Skeletal muscle cell (primary cell): ENCODE data around the gene FGF9.

Experiments
- DNase-seq: peaks from one replicate; pipeline ENCODE4 v3.0.0-alpha.2; 2010; ENCODE audit warnings: low read depth
- H3K4me3 ChIP-seq: 2 replicates; pipeline ENCODE4 v1.5.1; 2011; ENCODE audit warnings: low read depth, mild to moderate bottlenecking, control low read depth, low read length, moderate library complexity

The FGF9 gene

DNA sequence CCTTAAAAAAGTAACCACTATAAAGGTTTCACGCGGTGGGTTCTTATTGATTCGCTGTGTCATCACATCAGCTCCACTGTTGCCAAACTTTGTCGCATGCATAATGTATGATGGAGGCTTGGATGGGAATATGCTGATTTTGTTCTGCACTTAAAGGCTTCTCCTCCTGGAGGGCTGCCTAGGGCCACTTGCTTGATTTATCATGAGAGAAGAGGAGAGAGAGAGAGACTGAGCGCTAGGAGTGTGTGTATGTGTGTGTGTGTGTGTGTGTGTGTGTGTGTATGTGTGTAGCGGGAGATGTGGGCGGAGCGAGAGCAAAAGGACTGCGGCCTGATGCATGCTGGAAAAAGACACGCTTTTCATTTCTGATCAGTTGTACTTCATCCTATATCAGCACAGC, 30.6 kb downstream of the FGF9 start:
- DNase-seq, result no peak
- H3K4me3 ChIP-seq, result no peak overlapping the region

DNA sequence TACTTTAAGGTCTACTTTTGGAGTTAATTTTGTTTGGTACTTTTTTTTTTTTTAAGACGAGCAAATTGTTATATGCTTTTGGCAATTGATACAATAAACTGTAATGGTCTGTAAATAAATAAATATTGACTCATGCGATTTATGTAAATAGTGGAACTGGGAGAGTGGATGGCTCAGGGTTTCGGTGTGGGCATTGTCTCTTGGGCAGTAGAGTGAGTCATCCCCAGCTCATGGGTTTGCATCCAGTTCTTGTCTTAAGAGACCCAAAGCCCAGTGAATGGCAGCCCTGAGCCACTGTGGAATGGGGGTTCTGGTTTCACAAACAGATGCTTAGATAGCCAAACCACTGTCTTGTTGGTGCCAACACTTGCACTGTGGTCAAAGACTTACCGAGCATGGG, 33.0 kb downstream of the FGF9 start:
- no peak for DNase-seq
- no peak overlapping the region for H3K4me3 ChIP-seq

DNA sequence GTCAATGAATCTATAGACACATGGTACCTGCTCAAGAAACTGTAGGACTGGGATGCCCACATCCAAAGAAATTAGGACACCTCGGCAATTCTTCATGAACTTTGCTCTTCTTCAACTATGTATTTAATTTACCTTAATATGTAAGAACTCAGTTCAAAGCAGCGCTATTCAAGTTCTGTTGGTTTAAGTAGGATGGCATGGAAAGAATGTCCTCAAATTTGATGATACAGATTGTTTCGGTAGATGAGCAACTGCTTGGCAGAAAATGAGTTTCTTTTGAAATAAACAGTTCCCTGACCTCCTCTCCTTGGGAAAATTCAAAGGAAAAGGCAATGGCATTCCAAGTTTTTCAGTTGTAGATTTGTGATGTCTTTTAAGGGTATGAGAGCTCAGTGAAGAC, 36.7 kb downstream of the FGF9 start:
- H3K4me3 ChIP-seq, result no peak overlapping the region
- no peak for DNase-seq

DNA sequence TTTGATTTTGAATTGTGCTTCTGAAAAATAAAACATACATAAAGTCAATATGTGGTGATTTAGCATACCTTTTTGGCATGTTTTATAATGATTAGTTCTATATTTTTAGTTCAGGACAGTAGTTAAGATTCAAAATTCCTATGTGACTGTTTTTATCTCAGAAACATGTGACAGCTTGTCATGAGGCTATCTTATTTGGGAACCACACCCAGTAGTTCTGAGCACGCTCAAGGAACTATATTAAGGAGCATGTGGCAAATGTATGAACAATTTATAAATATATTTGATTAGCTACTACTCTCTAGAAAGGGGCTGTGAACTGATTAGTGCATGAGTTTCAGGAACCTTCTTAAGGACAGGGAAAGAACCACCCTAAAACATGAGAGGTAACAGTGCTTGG, 38.8 kb downstream of the FGF9 start:
- no peak overlapping the region for H3K4me3 ChIP-seq
- DNase-seq, result no peak

DNA sequence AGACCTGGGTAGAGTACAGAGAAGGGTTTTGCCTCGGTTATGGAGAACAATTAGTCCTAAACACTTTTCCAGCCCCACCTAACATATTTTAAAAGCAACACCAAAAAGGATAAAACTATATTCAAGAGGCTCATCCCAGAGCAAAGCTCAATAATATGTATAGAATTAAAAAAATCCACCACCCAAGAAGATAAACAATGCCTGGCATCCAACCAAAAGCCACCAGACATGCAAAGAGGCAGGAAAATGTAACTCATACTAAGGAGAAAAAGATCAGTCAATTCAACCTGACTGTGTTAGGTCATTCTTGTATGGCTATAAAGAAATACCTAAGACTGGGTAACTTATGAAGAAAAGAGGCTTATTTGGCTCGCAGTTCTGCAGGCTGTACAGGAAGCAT, 39.3 kb downstream of the FGF9 start:
- no peak for DNase-seq
- no peak overlapping the region for H3K4me3 ChIP-seq

DNA sequence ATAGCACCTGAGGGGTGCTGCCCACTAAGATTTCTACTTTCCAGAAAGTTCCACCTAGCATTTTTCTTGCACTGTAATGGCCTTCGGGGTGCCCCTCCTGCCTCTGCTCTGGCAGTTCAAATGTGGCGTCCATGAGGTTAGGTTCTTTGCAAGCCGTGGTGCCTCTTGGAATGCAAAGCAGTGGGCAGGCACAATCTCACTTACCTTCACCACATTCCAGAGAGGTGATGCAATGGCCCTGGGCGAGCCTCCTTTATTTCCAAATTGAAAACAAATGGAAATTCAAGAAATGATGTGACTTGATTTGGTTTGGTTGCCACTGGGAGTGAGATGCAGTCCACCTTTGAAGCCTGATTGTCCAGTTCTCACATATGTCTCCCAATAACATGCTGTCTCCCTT, 46.9 kb downstream of the FGF9 start:
- no peak for DNase-seq
- no peak overlapping the region for H3K4me3 ChIP-seq

DNA sequence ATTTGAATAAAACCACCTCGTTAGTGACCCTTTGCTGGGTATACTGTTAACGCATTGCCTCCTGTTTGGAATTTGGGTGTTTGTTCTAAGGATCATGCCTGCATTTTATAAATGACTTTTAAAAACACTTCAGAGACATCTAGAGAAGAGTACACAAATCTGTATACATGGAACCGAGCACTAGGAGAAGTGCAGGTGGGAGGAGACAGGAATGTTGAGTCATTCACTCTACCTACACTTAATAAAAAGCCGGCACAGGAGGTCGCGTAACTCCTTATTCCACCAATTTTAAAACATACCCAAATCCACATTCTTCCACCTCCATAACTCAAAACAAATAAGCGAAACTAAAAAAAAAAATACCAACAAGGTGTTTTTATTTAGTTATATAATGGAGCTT, 48.6 kb downstream of the FGF9 start:
- no peak for DNase-seq

DNA sequence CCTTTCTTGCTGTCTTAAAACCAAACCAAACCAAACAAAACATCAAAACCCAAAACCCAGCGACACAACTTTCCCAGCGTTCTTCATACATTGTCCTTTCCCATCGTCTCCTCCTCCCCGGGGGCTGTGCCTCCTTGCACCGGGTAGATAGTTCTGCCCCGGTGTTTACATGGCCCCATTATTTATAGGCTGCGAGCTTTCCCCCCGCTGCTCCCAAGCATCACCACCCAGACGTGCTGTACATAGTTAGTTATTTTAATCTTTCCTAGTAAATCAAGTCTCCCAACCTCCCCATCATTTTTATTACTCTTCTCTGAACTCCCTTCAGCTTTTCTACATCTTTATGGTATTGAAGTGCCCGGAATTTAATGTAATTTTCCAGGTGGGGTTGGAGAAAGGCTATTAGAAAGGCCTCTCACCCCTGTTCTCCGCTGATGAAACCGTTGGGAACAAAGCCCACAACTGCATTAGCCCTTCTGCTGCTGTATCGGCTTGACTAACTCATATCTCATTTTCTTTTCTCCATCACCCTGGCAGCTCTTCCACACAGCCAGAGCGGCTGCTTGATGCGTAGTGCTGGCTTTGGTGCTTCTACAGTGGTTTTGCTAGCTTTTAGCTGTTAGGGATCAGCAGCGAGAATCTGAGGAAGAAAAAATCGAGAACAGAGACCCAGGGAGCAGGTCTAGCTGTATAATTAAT, 53.1 kb downstream of the FGF9 start:
- DNase-seq, result no peak
- no peak overlapping the region for H3K4me3 ChIP-seq

More for the DNA sequence above, 48.6 kb downstream of the FGF9 start:
- H3K4me3 ChIP-seq, result no peak overlapping the region

DNA sequence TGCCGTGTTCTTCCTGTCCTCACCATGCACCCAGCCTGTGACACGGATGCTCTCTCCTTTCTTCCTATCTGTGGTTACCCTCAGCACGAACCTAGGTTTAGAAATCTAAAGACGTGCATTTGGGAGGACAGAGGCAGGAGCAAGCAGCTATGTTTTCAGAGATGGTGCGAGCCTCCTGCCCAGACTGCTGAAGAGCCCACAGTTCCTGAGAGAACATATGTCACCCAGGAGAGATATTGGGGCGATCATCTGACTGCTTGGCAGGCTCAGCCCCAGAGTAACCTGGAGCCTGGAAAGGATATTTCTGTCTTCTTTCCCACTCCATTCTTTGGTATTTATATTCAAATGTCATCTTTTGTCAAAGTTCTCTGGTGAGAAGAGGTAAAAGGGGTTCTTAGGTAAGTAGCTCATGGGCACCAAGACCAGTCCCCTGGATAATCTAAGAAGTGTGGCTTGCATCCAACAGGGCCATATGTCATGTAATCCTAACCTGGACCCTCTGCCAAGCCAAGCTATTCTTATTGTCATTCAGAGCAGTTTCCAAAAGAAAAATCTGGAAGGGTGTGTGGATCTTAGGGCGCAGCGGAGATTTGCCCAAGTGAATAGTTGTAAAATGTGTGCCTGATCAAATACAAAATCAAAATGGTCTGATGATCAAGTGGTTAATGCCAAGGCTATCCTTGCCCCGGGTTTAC, 59.5 kb downstream of the FGF9 start:
- no peak overlapping the region for H3K4me3 ChIP-seq
- DNase-seq, result no peak

DNA sequence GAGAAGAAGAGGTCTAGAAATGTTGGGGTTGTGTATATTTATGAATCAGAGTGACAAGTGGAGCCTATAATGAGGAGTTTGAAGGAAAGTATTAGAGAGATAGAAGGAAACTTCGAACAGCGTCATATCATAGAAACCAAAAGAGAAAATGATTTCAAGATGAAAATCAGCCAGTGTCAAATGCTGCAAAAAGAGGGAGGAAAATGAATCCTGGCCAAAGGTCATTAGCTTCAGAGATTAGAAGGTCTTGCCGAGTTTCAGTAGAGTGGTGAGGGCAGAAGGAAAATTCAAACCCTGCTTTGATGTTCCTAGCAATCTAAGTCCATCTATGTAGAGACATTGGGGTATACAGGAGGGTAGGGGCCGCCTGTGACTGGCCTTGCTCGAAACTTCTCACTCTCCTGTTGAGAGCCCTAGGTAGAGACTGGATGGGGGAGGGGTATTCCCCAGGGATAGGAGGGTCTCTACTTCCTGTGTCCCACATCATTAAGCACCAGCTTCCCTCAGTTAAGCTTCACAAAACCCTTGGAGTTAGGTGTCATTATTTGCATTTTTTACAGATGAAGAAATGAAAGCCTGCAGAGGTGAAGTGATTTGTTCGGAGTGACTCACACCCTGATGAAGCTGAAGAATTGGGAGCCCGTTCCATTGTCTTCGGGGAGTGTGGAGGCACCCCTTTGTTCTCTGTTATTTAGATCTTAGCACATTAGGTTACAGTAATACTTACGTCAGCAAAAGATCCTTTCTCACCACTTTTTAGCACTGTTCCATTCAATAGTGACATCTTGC, 62.8 kb downstream of the FGF9 start:
- no peak for DNase-seq
- no peak overlapping the region for H3K4me3 ChIP-seq

DNA sequence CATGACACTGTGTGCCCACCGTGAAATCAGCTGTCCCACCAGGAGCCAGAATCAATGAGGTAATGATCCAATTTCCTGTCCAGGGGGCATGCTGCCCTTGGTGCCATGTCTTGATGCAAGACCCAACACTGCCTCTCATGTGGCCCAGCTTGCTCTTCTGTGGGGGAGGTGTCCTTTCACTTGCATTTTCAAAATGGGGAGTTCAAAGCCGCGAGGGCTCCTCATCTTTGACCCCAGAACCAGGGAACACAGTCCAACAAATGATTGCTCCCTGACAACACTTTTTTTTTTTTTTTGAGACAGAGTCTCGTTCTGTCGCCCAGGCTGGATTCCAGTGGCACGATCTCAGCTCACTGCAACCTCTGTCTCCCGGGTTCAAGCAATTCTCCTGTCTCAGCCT, 64.1 kb downstream of the FGF9 start:
- H3K4me3 ChIP-seq, result no peak overlapping the region
- DNase-seq, result no peak

DNA sequence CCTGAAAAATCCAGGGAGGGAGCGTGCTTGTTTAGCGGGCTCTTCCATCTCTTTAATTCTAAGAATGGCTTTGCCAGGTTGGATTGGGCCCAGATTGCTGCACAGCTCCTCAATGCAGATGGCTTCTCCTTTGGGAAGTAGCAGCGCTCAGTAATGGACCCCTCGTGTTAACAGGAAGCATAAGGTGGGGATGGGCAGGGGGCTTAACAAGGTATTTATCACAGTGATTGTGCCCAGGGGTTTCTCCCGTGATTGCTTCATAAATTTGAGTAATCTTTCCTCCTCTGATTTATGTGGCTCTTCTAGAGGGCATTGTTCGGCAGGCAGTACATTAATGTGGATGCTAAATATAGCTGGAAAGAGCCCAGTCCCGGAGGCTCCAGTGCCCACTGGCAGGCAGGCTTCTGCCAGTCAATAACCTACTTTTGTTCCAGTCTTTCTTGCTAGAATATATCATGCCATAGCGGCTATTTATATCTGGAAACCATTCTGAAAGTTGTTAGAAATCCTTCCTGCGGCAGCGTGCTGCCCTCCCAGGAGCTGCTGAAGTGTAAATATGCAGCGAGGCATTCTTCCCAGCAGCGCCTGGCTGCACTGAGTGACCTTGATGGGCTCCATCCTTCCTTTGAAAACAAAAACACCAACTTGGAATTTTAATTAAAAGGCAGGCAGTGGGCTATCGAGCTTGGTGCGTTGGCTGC, 65.0 kb downstream of the FGF9 start:
- H3K4me3 ChIP-seq, result no peak overlapping the region

DNA sequence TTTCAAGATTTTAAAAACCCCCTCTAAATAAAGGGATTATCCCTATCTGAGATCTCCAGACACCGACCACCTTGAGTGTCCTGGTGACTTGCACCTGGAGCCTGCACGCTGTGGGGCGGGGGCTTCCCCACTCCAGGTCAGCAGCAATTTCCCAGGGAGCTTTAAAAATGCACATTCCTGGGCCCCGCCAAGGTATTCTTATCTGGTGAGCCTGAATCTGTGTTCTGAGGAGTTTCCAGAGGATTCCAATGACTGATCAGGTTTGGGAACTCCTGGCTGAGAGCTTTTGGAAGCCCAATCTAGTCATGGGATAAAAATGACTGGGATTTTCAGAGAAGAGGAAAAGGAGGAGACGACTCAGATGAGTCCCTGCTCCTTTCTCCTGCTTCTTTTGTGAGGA, 66.1 kb downstream of the FGF9 start:
- no peak for DNase-seq
- H3K4me3 ChIP-seq, result no peak overlapping the region

More for the DNA sequence above, 65.0 kb downstream of the FGF9 start:
- DNase-seq, result no peak

DNA sequence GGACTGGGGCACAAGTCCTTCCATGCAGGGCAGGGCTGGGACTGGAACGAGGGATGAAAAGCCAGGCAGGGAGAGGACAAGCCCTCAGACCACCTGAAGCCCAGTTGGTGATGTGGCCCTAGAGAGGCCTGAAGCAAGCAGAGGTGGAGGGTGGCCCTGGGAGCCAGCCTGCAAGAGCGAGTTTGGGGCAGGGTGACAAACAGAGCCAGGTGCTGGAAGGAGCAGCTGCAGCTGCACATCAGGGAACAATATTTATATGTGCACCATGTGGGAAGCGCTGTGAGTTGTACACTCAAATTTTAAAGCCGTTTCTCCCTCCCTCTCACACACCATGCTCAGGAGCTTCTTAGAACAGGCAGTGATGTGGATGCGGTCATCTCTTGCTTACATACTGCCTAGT, 67.8 kb downstream of the FGF9 start:
- H3K4me3 ChIP-seq, result no peak overlapping the region
- peak; percentile 10 for DNase-seq

DNA sequence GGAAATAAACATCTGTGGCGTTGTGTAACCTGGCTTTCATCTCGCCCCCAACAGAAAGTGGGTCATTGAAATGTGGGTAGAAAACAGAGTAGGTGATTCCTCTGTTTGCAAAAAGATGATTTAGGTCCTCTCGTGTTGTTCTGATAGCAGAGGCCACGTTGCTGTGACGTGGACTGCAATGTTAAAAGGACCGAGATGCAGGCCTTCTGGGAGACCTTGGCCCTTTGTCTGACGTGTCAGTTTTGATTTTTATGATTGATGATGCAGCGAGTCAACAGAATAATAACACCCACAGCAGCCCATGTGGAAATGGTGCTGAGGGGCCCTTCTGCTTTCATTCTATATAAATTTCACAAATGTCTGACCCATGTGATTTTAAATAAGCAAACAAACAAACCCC, 68.9 kb downstream of the FGF9 start:
- no peak overlapping the region for H3K4me3 ChIP-seq

DNA sequence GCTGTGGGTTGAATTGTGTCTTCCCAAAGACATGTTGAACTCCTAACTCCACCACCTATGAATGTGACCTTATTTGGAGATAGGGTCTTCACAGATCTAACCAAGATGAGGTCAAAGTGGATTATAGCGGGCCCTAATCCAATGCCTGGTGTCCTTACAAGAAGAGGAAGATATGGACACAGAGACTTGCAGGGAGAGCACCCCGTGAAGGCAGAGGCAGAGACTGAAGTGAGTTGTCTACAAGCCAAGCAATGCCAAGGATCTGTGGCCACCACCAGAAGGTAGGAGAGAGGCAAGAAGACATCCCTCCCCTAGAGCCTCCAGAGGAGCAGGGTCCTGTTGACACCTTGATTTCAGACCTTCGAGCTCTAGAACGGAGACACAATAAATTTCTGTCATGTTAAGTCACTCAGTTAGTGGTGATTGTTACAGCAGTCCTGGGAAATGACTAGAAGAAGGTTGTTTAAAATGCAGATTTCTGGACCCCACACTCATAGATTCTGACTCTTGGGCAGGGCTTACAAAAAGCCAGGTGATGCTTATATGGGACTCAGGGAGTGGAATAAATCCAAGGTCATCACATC, 70.6 kb downstream of the FGF9 start:
- H3K4me3 ChIP-seq, result no peak overlapping the region
- DNase-seq, result no peak

More for the DNA sequence above, 68.9 kb downstream of the FGF9 start:
- no peak for DNase-seq

DNA sequence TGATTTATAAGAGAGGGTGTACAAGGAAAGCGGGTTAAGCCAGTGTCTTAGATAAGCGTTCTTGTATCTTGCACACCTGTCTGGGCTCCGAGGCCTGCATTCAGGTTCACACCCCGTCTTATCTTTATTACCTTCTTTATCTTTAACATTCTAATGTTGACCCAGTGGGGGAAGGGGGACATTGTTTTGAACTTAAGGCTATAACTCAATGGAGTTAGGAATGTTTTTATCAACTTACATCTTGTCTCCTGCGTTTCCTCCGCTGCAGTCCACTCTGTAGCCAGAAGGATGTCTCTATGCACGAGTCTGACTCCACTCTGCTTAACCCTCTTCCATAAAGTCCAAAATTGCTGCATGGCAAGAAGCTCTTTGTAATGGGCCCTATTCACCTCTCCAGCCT, 71.2 kb downstream of the FGF9 start:
- H3K4me3 ChIP-seq, result no peak overlapping the region
- no peak for DNase-seq

DNA sequence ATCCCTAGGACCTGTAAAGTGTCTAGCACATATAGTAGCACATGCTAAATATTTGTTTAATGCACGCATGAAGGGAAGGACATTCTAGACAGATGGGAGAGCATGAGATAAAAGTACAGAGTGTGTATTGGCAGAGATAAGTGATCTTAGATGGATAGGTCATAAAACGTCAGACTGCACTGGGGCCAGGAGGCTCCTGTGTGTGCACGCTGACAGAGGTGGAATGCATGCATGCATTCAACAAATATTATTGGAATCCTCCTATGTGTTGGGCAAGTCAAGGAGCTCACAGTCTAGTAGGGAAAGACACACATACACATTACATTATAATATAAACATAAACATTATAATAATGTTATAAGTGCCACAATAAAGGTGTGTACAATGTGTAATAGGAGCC, 73.3 kb downstream of the FGF9 start:
- DNase-seq, result no peak
- H3K4me3 ChIP-seq, result no peak overlapping the region

DNA sequence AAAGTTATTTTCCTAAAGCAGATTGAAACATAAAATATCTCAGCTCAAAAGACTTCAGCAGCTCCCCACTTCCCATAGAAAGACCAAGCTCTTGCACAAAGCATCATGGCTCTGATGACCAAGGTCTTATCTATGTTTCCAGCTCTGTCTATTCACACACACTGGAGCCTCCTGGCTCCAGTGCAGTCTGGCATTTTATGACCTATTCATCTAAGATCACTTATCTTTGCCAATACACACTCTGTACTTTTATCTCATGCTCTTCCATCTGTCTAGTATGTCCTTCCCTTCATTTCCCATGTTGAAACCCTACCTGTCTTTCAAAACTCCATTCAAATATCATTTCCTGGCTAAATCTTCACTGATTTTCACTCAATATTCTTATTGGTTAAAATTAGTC, 74.4 kb downstream of the FGF9 start:
- DNase-seq, result no peak
- no peak overlapping the region for H3K4me3 ChIP-seq

DNA sequence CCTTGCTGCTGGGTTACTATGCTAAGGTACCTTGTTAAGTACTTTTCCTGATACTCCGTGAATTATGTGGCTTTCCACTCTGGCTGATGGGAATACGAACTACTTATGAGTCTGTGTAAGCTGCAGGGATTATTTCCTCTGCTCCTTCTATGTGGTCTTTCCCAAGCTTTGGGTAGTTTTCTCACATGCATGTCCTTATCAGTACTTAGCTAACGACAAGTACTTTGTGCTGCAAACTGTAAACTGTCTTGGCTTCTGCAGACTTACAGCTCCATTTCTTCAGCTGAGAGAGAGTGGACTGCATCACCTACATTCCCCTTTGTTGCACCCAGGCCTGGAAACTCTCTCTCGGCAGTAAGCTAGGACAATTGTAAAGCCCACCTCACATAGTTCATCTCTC, 76.6 kb downstream of the FGF9 start:
- DNase-seq, result no peak

More for the DNA sequence above, 76.6 kb downstream of the FGF9 start:
- H3K4me3 ChIP-seq, result no peak overlapping the region
